ENCODE results near the gene SLC6A8. TPM values are rescaled to one million over a fixed set of nuclear protein-coding genes. Genes with fewer than 3 reads are reported as not detected.
"Not testable (repeated sequence)": the region's sequence is repeated elsewhere in the genome, so short reads cannot be mapped to it uniquely, and the experiment has no call there.

The SLC6A8 gene
- total RNA-seq, 1 donor from 2014 or later, result 74.1 TPM

DNA sequence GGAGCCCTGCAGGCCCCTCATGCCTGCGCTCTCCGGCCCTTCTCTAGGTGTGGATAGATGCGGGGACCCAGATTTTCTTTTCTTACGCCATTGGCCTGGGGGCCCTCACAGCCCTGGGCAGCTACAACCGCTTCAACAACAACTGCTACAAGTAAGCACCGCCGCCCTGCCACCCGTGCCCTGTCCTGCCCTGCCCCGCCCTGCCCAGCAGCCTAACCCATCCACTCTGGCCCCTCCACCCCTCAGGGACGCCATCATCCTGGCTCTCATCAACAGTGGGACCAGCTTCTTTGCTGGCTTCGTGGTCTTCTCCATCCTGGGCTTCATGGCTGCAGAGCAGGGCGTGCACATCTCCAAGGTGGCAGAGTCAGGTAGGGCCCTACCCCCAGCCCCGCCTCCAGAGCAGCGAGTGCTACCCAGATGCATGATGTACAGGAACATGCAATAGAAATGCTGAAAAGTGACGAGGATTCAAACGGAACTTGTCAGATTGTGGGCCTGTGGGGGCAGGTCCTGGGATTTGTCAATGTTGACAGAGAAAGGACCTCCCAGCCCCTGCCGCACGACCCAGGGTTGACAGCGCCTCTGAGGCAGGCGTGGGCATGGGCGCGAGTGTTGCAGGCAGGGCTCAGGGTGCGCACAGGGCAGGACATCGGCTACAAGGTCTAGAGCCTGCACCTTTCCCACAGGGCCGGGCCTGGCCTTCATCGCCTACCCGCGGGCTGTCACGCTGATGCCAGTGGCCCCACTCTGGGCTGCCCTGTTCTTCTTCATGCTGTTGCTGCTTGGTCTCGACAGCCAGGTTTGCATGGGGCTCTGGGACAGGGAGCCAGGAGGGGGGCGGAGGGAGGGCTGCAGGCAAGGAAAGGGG is 5.7 kb downstream of the SLC6A8 start:
- Mint-ChIP-seq H3K4me1 (ENCODE audit: unreplicated experiment) (peaks cover 9% of the 10 kb centered on the region), H3K9me3 (ENCODE audit: unreplicated experiment) (no peaks in the 10 kb centered on the region), H3K27ac (ENCODE audit: unreplicated experiment) (no peak overlapping the region), H3K27me3 (ENCODE audit: unreplicated experiment) (no peaks in the 10 kb centered on the region), H3K36me3 (ENCODE audit: unreplicated experiment) (peaks cover under 1% of the 10 kb centered on the region), H3K4me3 (ENCODE audit: unreplicated experiment) (no peak overlapping the region)
- no peak for DNase-seq (ENCODE audit: extremely low spot score, unreplicated experiment)
- TF ChIP-seq, protein P1, sequence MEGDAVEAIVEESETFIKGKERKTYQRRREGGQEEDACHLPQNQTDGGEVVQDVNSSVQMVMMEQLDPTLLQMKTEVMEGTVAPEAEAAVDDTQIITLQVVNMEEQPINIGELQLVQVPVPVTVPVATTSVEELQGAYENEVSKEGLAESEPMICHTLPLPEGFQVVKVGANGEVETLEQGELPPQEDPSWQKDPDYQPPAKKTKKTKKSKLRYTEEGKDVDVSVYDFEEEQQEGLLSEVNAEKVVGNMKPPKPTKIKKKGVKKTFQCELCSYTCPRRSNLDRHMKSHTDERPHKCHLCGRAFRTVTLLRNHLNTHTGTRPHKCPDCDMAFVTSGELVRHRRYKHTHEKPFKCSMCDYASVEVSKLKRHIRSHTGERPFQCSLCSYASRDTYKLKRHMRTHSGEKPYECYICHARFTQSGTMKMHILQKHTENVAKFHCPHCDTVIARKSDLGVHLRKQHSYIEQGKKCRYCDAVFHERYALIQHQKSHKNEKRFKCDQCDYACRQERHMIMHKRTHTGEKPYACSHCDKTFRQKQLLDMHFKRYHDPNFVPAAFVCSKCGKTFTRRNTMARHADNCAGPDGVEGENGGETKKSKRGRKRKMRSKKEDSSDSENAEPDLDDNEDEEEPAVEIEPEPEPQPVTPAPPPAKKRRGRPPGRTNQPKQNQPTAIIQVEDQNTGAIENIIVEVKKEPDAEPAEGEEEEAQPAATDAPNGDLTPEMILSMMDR (IDR thresholded peaks at IDR 0.05), result no peak

DNA sequence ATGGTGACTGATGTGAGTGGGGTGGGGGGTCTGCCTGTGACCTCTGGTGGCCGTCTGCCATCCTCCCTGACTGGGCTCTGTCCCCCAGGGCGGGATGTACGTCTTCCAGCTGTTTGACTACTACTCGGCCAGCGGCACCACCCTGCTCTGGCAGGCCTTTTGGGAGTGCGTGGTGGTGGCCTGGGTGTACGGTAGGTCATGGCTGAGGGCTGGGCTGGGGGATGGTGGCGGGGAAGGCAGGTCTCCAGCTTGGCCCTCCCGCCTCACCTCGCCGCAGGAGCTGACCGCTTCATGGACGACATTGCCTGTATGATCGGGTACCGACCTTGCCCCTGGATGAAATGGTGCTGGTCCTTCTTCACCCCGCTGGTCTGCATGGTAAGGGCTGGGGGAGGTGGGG is 6.5 kb downstream of the SLC6A8 start:
- not testable (repeated sequence) for DNase-seq (ENCODE audit: extremely low spot score, unreplicated experiment); H3K27me3 Mint-ChIP-seq (ENCODE audit: unreplicated experiment)

DNA sequence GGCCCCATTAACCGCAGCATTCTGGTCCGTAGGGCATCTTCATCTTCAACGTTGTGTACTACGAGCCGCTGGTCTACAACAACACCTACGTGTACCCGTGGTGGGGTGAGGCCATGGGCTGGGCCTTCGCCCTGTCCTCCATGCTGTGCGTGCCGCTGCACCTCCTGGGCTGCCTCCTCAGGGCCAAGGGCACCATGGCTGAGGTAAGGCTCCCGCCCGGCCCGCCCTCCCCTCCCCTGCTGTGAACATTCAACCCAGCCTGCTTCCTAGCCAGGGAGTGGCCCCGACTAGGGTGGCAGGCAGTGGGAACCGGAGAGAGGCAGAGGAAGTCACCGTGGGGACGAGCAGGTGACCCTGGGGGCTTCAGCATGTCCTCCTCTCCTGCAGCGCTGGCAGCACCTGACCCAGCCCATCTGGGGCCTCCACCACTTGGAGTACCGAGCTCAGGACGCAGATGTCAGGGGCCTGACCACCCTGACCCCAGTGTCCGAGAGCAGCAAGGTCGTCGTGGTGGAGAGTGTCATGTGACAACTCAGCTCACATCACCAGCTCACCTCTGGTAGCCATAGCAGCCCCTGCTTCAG is 7.1 kb downstream of the SLC6A8 start:
- Mint-ChIP-seq H3K4me3 (ENCODE audit: unreplicated experiment) (no peak overlapping the region), H3K9me3 (ENCODE audit: unreplicated experiment) (no peaks in the 10 kb centered on the region), H3K27ac (ENCODE audit: unreplicated experiment) (no peak overlapping the region), H3K27me3 (ENCODE audit: unreplicated experiment) (no peaks in the 10 kb centered on the region), H3K4me1 (ENCODE audit: unreplicated experiment) (peaks cover 4% of the 10 kb centered on the region), H3K36me3 (ENCODE audit: unreplicated experiment) (peaks cover 4% of the 10 kb centered on the region)
- DNase-seq (ENCODE audit: extremely low spot score, unreplicated experiment), result no peak
- TF ChIP-seq, protein P1 (IDR thresholded peaks at IDR 0.05), result no peak

More for the DNA sequence above, 6.5 kb downstream of the SLC6A8 start:
- H3K4me3 Mint-ChIP-seq (ENCODE audit: unreplicated experiment); H3K9me3 Mint-ChIP-seq (ENCODE audit: unreplicated experiment); H3K4me1 Mint-ChIP-seq (ENCODE audit: unreplicated experiment); H3K36me3 Mint-ChIP-seq (ENCODE audit: unreplicated experiment); H3K27ac Mint-ChIP-seq (ENCODE audit: unreplicated experiment): not testable (repeated sequence)

DNA sequence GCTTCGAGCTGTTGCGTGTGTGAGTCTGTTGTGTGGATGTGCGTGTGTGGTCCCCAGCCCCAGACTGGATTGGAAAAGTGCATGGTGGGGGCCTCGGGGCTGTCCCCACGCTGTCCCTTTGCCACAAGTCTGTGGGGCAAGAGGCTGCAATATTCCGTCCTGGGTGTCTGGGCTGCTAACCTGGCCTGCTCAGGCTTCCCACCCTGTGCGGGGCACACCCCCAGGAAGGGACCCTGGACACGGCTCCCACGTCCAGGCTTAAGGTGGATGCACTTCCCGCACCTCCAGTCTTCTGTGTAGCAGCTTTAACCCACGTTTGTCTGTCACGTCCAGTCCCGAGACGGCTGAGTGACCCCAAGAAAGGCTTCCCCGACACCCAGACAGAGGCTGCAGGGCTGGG is 8.4 kb downstream of the SLC6A8 start:
- H3K27ac Mint-ChIP-seq (ENCODE audit: unreplicated experiment), result no peak overlapping the region
- H3K27me3 Mint-ChIP-seq (ENCODE audit: unreplicated experiment), result no peaks in the 10 kb centered on the region
- DNase-seq (ENCODE audit: extremely low spot score, unreplicated experiment), result no peak
- H3K36me3 Mint-ChIP-seq (ENCODE audit: unreplicated experiment), result peaks cover 4% of the 10 kb centered on the region
- TF ChIP-seq, protein P1 (IDR thresholded peaks at IDR 0.05), result no peak
- H3K4me1 Mint-ChIP-seq (ENCODE audit: unreplicated experiment), result peaks cover 9% of the 10 kb centered on the region
- no peaks in the 10 kb centered on the region for H3K9me3 Mint-ChIP-seq (ENCODE audit: unreplicated experiment)
- no peak overlapping the region for H3K4me3 Mint-ChIP-seq (ENCODE audit: unreplicated experiment)

DNA sequence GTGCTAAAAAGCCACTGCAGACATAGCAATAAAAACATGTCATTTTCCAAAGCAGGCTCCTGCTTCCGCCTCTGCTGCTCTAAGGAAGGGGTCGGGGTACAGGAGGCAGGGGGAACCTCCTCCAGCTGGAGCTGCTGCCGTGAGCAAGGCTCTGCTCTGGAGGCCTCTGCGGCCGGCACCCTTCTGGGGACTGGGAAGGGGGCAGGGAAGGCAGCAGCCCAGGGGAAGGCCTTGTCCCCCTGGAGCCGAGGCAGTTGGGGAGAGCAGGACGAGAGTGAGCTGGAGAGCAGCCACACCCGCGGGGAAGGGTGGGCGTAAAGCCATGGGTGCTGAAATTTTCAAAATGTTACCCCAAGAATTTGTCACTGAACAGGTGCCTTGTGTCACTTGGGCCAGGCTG is 8.8 kb downstream of the SLC6A8 start:
- not testable (repeated sequence) for H3K9me3 Mint-ChIP-seq (ENCODE audit: unreplicated experiment); H3K4me3 Mint-ChIP-seq (ENCODE audit: unreplicated experiment); DNase-seq (ENCODE audit: extremely low spot score, unreplicated experiment); H3K27me3 Mint-ChIP-seq (ENCODE audit: unreplicated experiment); H3K4me1 Mint-ChIP-seq (ENCODE audit: unreplicated experiment); H3K27ac Mint-ChIP-seq (ENCODE audit: unreplicated experiment); H3K36me3 Mint-ChIP-seq (ENCODE audit: unreplicated experiment)

DNA sequence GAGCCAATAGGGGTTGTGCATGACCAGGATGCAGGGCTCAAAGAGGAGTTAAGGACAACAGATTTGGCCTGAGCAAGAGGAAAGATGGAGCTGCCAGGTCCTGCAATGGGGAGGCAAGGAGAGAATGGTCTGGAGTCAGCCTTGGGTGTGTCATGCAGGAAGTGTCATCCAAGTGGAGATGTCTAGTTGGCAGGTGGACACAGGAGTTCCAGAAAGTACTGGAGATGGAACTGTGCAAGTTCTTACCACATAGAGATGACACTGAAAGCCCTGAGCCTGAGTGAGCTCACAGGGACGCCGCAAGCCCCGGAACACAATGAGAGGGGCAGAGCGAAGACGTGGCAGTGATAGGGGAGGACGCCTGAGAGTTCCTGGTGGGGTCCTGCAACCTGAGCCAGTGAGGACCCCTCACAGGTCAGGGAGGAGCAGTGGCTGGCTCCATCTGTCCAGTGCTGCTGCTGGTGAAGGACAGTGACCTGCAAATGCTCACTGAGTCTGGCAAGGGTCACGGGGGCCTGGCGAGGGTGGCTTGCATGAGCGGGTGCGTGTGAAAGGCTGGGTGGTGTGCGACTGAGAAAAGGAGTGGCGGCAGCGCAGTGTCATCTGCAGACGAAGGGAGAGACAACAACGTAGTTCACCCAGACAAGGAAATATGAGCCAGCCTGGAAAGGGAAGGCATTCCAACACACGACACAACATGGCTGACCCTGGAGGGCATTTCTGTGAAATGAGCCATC is 9.4 kb downstream of the SLC6A8 start:
- not testable (repeated sequence) for H3K27ac Mint-ChIP-seq (ENCODE audit: unreplicated experiment); H3K36me3 Mint-ChIP-seq (ENCODE audit: unreplicated experiment); H3K9me3 Mint-ChIP-seq (ENCODE audit: unreplicated experiment); DNase-seq (ENCODE audit: extremely low spot score, unreplicated experiment); H3K4me3 Mint-ChIP-seq (ENCODE audit: unreplicated experiment); H3K4me1 Mint-ChIP-seq (ENCODE audit: unreplicated experiment); H3K27me3 Mint-ChIP-seq (ENCODE audit: unreplicated experiment)

All from osteocyte (in vitro differentiated cells).